Gastrocnemius medialis (tissue), 4 donors: ENCODE results near the gene SRBD1. TPM values are rescaled to one million over a fixed set of nuclear protein-coding genes. Genes with fewer than 3 reads are reported as not detected.

Experiments used
- ATAC-seq, 2 donors: fragments of 150-250 bp; one replicate each; pipeline ENCODE4 v1.9.1; 2016
- DNase-seq, 2 donors: peaks; one replicate each; pipeline ENCODE4 v3.0.0-alpha.2; 2019
- H3K27ac ChIP-seq, 4 donors: fragments of 200-600 bp; sonication (generic); 1 replicate in 1 of 4; 2 replicates in 3 of 4; pipeline ENCODE4 v1.5.1; 2016 to 2018; ENCODE audit warnings: mild to moderate bottlenecking in 2 of 4, moderate library complexity in 1 of 4
- H3K27me3 ChIP-seq, 3 donors: fragments of 200-600 bp; sonication (generic) in 2 of 3; 1 replicate in 1 of 3; 2 replicates in 2 of 3; pipeline versions ENCODE4 v1.5.1 to v1.6.0; 2016 to 2019; ENCODE audit warnings: mild to moderate bottlenecking in 1 of 3, moderate library complexity in 1 of 3
- H3K36me3 ChIP-seq, 2 donors: fragments of 200-600 bp; sonication (generic) in 1 of 2; one replicate each; pipeline ENCODE4 v1.5.1; 2017 to 2018
- H3K4me1 ChIP-seq, 2 donors: fragments of 200-600 bp; sonication (generic) in 1 of 2; one replicate each; pipeline ENCODE4 v1.5.1; 2016 to 2017; ENCODE audit warnings: mild to moderate bottlenecking in 2 of 2
- H3K4me3 ChIP-seq, 4 donors: fragments of 200-600 bp; sonication (generic) in 3 of 4; 1 replicate in 1 of 4; 2 replicates in 3 of 4; pipeline ENCODE4 v1.5.1; 2016 to 2019; ENCODE audit warnings: mild to moderate bottlenecking in 2 of 4
- H3K9me3 ChIP-seq, 3 donors: fragments of 200-600 bp; sonication (generic) in 2 of 3; 1 replicate in 1 of 3; 2 replicates in 2 of 3; pipeline ENCODE4 v1.5.1; 2016 to 2019
- CTCF ChIP-seq, 5 experiments: fragments of 450-650 bp in 3 of 5; fragments of 200-600 bp in 2 of 5; sonication (generic) in 2 of 5; IDR thresholded peaks in 4 of 5; conservative IDR thresholded peaks in 1 of 5; 1 replicate in 4 of 5; 2 replicates in 1 of 5; pipeline ENCODE4 v1.5.1; 2016 to 2019; ENCODE audit warnings: antibody characterized with exemption in 5 of 5, mild to moderate bottlenecking in 3 of 5, moderate library complexity in 3 of 5
- POLR2A ChIP-seq, 2 donors: fragments of 450-650 bp; IDR thresholded peaks; one replicate each; pipeline ENCODE4 v1.6.1; 2017; ENCODE audit warnings: antibody characterized with exemption in 2 of 2, mild to moderate bottlenecking in 2 of 2, moderate library complexity in 2 of 2
- in situ Hi-C, 4 donors: fragments of 200-750 bp; cut with MboI; loops; one replicate each; pipeline versions ENCODE4 v1.15.0 to v1.8.0; 2017; ENCODE audit warnings: low sequenced_read_pairs in 4 of 4
- intact Hi-C: fragments of 100-400 bp; cut with DNase I; formaldehyde crosslinking; loops from one replicate; pipeline ENCODE4 v1.15.1; 2023; ENCODE audit warnings: low total_unique reads
- total RNA-seq, 4 donors: library from RNA; depleted of rRNA; stranded (reverse); fragments of >200 nt; gene quantifications; one replicate each; pipeline versions ENCODE4 v1.1.0 to v1.2.3, GENCODE V29; 2016

Gene SRBD1
- total RNA-seq, 4 donors from 2014 or later: 3.0 to 10.1 (median 4.5) TPM

- Histone ChIP-seq H3K36me3 (no peaks in the 10 kb centered on the region), H3K27me3 (no peaks in the 10 kb centered on the region), H3K9me3 (no peaks in the 10 kb centered on the region), H3K4me1 (no peaks in the 10 kb centered on the region), H3K4me3 (no peak overlapping the region), H3K27ac (no peak overlapping the region)
- DNase-seq: no peak
- TF ChIP-seq POLR2A (IDR thresholded peaks at IDR 0.05) (no peak), CTCF (IDR thresholded peaks at IDR 0.05 in 4 of 5, conservative IDR thresholded peaks at IDR 0.05 in 1 of 5) (no peak)
- in situ Hi-C loops (no loop called here), intact Hi-C loops (no loop called here)
- ATAC-seq: no peak
Observed at GRCh38 chr2:45380131-45380836, 230.8 kb downstream of the SRBD1 start.

GRCh38 chr2:45379399-45380087 lies 231.5 kb downstream of the SRBD1 start:
- intact Hi-C loops (no loop called here), in situ Hi-C loops (no loop called here)
- no peaks in the 10 kb centered on the region for H3K9me3 ChIP-seq
- no peak overlapping the region for H3K4me3 ChIP-seq
- ATAC-seq: no peak
- H3K27me3 ChIP-seq: no peaks in the 10 kb centered on the region
- no peaks in the 10 kb centered on the region for H3K4me1 ChIP-seq
- DNase-seq: no peak
- H3K27ac ChIP-seq: no peak overlapping the region
- TF ChIP-seq CTCF (IDR thresholded peaks at IDR 0.05 in 4 of 5, conservative IDR thresholded peaks at IDR 0.05 in 1 of 5) (no peak), POLR2A (IDR thresholded peaks at IDR 0.05) (no peak)
- H3K36me3 ChIP-seq: no peaks in the 10 kb centered on the region

GRCh38 chr2:45373534-45373933 lies 237.5 kb downstream of the SRBD1 start:
- no peak for DNase-seq
- in situ Hi-C loops: no loop called here
- Histone ChIP-seq H3K4me1 (no peaks in the 10 kb centered on the region), H3K4me3 (no peak overlapping the region), H3K36me3 (no peaks in the 10 kb centered on the region), H3K9me3 (no peaks in the 10 kb centered on the region), H3K27ac (no peak overlapping the region), H3K27me3 (no peaks in the 10 kb centered on the region)
- intact Hi-C loops: no loop called here
- TF ChIP-seq POLR2A (IDR thresholded peaks at IDR 0.05) (no peak), CTCF (IDR thresholded peaks at IDR 0.05 in 4 of 5, conservative IDR thresholded peaks at IDR 0.05 in 1 of 5) (no peak)
- ATAC-seq: no peak

GRCh38 chr2:45370369-45370768 lies 240.7 kb downstream of the SRBD1 start:
- no peak overlapping the region for H3K27ac ChIP-seq
- intact Hi-C loops: no loop called here
- no peaks in the 10 kb centered on the region for H3K4me1 ChIP-seq
- no peaks in the 10 kb centered on the region for H3K27me3 ChIP-seq
- DNase-seq (no peak), ATAC-seq (no peak)
- no peak for TF ChIP-seq CTCF (IDR thresholded peaks at IDR 0.05 in 4 of 5, conservative IDR thresholded peaks at IDR 0.05 in 1 of 5)
- no peak for TF ChIP-seq POLR2A (IDR thresholded peaks at IDR 0.05)
- H3K9me3 ChIP-seq: no peaks in the 10 kb centered on the region
- H3K4me3 ChIP-seq: no peak overlapping the region
- H3K36me3 ChIP-seq: no peaks in the 10 kb centered on the region
- in situ Hi-C loops: no loop called here
